ENCODE measurements around the gene CYP2W1. TPM values are rescaled to one million over a fixed set of nuclear protein-coding genes. Genes with fewer than 3 reads are reported as not detected.
A peak's percentile ranks its signal among the peaks of the same experiment; 100 is the strongest.

CYP2W1 gene
- total RNA-seq, 1 donor from 2014 or later = not detected

DNA sequence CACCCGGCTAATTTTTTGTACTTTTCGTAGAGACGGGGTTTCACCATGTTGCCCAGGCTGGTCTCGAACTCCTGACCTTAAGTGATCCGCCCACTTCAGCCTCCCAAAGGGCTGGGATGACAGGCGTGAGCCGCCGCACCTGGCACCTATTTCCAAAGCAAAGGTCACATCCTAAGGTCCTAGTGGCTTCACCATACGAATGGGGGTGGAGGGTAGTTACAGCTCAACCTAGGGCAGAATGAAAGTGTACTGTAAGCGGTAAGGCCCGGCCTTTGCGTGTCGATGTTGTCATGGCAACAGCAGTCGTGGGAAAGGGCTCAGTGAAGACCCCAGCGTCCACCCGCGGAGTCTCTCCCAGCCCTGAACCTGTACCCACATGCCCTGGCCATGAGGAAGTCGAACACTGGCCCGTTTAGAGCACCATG is 6.1 kb upstream of the CYP2W1 start:
- DNase-seq (ENCODE audit: low read depth) = no peak
- TF ChIP-seq CTCF (conservative IDR thresholded peaks at IDR 0.05; ENCODE audit: low read depth, low read length) = no peak
- H3K4me3 ChIP-seq (ENCODE audit: low read depth, low read length) = no peak overlapping the region

- TF ChIP-seq CTCF (conservative IDR thresholded peaks at IDR 0.05; ENCODE audit: low read depth, low read length) = no peak
- DNase-seq (ENCODE audit: low read depth) = peak; percentile 62
- peak overlapping the region; percentile 39 for H3K4me3 ChIP-seq (ENCODE audit: low read depth, low read length)
These were observed 5.5 kb upstream of the CYP2W1 start for GRCh38 chr7:977326-978048.

GRCh38 chr7:978049-978346 is 5.0 kb upstream of the CYP2W1 start:
- H3K4me3 ChIP-seq (ENCODE audit: low read depth, low read length) = peak overlapping the region; percentile 39
- DNase-seq (ENCODE audit: low read depth) = no peak
- TF ChIP-seq CTCF (conservative IDR thresholded peaks at IDR 0.05; ENCODE audit: low read depth, low read length) = no peak

GRCh38 chr7:978416-979091 is 4.4 kb upstream of the CYP2W1 start:
- DNase-seq (ENCODE audit: low read depth) = no peak
- no peak overlapping the region for H3K4me3 ChIP-seq (ENCODE audit: low read depth, low read length)
- TF ChIP-seq CTCF (conservative IDR thresholded peaks at IDR 0.05; ENCODE audit: low read depth, low read length) = no peak

DNA sequence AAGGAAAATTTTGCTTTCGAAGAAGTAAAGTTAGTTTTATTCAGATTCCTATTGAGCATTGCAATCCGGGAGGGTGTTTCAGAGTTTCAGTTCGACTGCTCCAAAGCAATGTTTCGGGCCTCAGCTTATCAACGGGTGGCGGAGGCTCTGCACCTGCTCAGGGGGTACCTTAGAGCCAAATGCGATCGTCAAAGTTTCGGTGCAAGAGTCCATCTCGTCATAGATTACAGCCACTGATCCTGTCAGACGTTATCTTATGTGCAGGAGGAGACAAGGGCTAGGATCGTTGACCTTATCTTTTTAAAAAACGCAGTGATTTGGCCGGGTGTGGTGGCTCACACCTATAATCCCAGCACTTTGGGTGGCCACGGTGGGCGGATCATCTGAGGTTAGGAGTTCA is 3.8 kb upstream of the CYP2W1 start:
- no peak for DNase-seq (ENCODE audit: low read depth)
- H3K4me3 ChIP-seq (ENCODE audit: low read depth, low read length) = no peak overlapping the region
- no peak for TF ChIP-seq CTCF (conservative IDR thresholded peaks at IDR 0.05; ENCODE audit: low read depth, low read length)

DNA sequence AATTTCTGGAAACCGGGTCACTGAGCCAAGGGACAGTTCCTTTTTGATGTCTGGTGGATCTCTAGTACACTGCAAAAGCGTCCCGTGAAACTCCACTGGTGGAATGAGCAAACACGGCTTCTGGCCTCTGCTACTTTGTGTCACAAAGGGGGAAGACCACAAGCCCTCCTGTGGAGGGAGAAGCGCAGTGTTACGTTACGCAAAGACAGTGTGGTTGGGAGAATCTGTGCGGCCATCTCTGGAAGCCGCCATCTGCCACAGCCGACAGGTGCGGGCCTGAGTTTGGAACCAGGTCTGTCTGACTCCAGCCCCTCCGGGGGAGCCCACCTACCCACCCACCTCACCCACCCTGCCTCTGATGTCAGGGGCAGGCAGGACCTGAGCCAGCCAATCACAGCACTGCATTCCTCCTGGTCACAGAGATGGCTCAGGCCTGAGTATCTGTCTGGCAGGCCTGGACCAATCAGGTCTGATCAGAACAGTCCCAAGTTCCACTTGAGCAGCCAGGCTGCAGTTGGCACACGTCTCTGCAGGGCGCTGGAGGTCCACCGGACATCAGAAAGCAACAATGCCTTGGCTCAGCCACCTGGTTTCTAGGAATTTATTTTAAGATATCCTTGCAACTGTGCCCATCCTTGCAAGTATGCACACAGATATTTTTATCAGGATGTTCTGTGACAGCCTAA is 3.0 kb upstream of the CYP2W1 start:
- TF ChIP-seq CTCF (conservative IDR thresholded peaks at IDR 0.05; ENCODE audit: low read depth, low read length) = no peak
- DNase-seq (ENCODE audit: low read depth) = peak; percentile 51
- H3K4me3 ChIP-seq (ENCODE audit: low read depth, low read length) = no peak overlapping the region

Measured in epithelial cell of proximal tubule (primary cell).